Measurements from ENCODE around the gene PWWP2B.

- TF ChIP-seq CTCF (IDR thresholded peaks at IDR 0.05) (peak in 2 of 4 donors; percentile 12 to 19), POLR2A (IDR thresholded peaks at IDR 0.05) (no peak)
Measured at GRCh38 chr10:132463333-132464255, 66.6 kb downstream of the PWWP2B start.
